ENCODE measurements around the gene NMS. TPM values are rescaled to one million over a fixed set of nuclear protein-coding genes. Genes with fewer than 3 reads are reported as not detected.
"Not testable (repeated sequence)": the region's sequence is repeated elsewhere in the genome, so short reads cannot be mapped to it uniquely, and the experiment has no call there.

NMS gene, protein sequence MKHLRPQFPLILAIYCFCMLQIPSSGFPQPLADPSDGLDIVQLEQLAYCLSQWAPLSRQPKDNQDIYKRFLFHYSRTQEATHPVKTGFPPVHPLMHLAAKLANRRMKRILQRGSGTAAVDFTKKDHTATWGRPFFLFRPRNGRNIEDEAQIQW
- polyA plus RNA-seq (2013, experiment 1 of 2; ENCODE audit: insufficient read length) = not detected
- not detected for polyA plus RNA-seq (2013, experiment 2 of 2; ENCODE audit: insufficient read length)

DNA sequence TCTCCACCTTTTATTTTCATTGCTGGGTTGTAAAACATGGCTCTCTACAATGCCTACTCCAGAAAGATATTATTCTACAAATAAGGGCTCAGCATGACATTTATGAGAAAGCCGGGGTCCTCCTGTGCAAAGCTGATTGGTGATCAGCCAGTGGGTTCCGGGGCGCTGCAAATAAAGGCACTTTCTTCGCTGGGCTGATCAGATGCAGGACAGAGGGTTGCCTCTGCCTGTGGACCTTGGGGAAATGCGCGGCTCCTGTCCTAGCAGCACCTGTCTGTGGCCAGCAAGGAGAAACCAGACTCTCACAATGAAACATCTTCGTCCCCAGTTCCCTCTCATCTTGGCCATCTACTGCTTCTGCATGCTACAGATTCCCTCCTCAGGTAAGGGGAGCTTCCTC is at the start of gene NMS:
TSS of gene NMS (plus strand) at position 301 of the 400 bp plus-strand sequence. CDS start at position 308, 7 bp downstream.
- no peak for DNase-seq

DNA sequence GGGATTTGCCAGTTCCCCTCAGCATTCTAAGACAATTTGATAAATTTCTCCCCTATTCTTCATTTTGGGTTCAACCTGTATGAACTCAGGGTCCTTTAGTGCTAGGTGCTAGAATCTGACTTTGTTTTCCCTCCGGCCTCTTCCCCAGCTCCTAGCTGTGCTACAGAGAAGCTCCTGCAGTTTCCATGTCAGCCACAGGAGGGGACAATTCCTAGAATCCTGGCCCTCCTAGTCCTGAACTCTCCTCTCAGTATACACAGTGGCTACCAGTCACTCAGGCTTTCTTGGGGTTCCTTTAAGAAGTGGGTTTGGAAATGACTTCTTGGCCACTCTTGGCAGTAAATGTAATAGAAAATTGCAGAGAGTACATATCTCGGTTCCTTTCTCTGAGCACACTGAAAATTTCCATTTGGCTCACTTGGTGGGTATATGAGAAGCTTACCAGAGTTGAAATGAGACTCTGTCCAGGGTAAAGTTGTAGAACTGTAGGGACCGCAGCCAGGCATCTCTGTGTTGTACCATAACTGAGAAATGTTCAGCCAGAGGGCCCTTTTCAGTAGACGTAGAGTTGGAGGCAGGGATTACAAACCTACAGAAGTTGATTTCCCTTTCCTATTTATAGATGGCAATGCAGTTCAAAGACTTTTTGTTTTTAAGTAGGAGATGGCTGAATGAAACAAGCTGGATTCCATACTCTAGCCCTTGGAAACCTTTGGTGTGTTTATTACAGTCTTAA is 47.8 kb upstream of the NMS start:
- peak; percentile 24 for DNase-seq

DNA sequence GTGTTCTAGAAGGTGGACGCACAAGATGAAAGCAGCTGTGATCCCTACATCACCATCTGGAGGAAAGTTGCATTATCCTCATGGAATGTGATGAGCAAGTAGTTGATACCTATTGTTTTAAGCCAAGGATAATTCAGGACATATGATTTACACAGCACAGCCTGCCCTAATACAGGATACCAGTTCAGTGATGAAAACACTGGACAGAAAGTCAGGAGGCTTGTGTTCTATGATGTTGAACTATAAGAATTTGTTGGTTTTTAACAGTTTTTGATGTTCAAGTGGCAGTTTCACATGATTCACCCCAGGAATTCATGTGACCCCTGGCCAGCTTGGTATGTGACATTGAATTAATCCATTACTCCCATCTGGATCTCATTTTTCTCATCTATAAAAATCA is 46.7 kb upstream of the NMS start:
- peak; percentile 40 for DNase-seq

DNA sequence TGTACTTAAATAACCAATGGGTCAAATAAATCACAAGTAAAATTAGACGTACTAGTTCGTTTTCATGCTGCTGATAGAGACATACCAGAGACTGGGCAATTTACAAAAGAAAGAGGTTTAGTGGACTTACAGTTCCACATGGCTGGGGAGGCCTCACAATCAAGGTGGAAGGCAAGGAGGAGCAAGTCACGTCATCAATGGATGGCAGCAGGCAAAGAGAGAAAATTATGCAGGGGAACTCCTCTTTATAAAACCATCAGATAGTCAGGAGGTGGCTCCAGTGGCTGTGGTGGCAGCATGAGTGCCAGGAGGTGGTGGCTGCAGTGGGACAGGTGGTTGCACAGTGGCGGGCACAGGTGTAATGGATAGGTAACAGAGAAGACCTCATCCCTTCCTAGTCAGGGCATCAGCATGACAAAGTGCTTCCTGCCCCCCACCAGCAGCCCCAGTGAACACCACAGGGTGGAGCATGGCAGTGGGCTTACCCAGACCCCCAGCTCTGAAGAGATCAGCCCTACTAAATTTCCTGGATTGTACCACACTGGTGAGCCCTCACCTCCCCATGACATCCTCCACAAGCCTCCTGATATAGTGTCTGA is 45.9 kb upstream of the NMS start:
- no peak for DNase-seq

DNA sequence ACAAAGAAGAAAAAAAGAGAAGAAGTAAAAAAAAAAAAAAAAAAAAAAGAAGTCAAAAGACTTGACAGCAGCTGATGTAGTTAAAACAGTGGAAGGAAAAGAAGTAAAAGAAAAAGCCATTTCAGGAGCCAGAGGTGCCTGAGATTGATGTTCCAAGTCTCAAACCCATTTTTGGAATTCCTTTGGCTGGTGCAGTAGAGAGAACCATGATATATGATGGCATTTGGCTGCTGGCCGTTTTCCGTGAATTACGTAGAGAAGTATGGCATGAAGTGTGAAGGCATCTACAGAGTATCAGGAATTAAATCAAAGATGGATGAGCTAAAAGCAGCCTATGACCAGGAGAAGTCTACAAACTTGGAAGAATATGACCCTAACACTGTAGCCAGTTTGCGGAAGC is 45.2 kb upstream of the NMS start:
- DNase-seq = no peak

DNA sequence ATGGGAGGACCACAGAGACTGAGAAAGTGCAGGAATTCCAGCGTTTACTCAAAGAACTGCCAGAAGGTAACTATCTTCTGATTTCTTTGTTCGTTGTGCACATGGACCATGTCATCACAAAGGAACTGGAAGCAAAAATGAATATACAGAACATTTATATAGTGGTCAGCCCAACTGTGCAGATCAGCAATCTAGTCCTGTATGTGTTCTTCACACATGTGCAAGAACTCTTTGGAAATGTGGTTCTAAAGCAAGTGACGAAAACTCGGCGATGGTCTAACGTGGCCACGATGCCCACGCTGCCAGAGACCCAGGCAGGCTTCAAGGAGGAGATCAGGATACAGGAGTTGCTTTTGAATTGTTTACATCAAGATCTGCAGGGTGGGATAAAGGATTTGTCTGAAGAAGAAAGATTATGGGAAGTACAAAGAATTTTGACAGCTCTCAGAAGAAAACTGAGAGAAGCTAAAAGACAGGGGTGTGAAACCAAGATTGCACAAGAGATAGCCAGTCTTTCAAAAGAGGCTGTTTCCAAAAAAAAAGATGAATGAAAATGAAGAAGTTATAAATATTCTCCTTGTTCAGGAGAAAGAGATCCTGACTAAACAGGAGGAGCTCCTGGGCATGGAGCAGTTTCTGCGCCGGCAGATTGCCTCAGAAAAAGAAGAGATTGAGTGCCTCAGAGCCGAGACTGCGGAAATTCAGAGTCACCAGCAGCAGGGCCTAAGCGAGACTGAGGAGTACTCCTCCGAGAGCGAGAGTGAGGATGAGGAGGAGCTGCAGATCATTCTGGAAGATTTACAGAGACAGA is 44.5 kb upstream of the NMS start:
- DNase-seq = no peak

DNA sequence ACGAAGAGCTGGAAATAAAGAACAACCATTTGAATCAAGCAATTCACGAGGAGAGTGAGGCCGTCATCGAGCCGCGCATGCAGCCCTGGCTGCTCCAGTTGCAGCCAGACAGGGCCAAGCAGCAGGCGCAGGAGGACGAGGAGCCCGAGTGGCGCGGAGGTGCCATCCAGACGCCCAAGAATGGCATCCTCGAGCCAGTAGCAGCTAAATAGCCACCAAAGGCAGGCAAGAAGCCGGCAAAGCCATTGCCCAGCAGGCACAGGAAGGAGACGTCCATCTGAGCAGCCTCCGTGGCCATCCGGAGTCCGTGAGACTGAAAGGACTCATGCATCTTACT is 43.9 kb upstream of the NMS start:
- DNase-seq = no peak

DNA sequence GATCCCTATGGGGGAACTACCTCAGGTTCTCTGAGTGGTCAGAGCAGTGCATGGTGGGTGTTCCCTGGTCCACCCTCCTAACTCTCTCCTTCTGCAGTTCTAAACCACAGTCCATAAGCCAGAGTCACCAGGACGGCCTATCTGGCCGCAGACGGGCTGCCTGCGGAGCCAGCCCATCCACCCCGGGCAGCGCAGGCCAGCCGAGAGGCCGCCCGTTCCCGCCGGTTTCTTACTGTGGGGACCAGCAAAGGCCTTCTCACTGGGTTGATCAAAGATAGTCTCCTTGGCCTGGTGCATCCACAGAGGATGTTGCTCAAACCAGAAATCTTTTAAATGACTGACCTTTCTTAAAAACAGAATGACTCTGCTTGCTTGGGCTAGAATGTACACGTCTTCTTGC is 43.2 kb upstream of the NMS start:
- no peak for DNase-seq

DNA sequence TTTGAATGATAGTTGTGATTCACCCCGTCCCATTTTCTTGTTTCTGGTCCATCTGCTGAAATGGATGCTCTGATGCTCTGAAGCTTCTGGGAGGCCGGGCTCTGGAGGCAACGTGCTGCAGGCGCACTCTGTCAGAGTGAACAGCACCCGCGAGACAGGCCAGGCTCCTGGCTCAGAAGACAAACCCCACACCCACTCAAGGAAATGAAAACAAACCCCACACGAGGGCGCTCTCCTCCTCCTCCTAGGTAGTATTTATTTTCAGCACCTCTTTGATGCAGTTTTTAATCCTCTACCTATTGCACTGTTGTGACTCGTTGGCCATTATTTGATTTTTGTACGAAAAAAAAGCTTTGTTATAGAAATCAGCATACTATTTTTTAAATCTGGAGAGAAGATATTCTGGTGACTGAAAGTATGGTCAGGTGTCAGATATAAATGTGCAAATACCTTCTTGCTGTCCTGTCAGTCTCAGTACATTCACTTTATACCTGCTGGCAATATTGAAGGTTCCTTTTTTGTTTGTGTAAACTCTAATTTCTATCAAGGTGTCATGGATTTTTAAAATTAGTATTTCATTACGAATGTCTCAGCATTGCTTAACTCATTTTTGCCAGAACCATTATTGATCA is 42.5 kb upstream of the NMS start:
- peak; percentile 14 for DNase-seq

DNA sequence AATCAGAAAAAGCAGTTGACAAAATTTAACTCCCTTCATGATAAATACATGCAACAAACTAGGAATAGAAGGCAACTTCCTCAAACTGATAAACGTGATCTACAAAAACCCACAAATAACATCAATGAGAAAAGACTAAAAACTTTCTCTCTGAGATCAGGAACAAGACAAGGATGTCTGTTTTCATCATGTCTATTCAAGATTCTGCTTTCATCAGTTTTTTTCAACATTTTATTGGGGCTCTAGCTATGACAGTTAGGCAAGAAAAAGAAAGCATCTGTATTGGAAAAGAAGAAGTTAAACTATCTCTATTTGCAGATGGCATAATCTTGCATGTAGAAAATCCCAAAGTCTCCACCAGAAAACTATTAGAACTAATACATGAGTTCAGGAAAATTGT is 40.6 kb upstream of the NMS start:
- DNase-seq = no peak

DNA sequence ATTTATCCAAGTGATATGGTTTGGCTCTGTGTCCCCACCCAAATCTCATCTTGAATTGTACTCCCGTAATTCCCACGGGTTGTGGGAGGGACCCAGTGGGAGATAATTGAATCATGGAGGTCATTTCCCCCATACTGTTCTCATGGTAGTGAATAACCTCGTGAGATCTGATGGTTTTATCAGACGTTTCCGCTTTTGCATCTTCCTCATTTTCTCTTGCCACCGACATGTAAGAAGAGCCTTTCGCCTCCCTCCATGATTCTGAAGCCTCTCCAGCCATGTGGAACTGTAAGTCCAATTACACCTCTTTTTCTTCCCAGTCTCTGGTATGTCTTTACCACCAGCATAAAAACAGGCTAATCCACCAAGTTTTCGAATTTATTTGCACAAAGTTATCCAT is 32.5 kb upstream of the NMS start:
- DNase-seq = no peak

DNA sequence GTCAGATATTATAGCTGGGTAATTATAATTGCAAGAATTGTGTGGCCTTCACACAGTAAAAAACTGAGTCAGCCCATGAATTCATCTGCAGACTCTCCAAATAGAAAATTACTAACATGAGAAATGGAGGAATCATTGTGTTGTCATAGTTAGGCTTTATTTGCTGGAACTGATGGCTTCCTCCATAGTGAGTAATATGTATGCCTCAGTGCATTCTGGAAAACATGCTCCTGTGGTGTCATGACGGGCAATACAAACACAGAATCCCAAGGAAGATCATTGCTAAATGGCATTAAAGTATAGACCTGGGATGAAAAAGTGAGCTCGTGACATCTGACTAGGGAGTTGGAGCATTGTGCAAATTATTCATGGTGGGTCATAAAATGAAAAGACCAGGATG is 23.6 kb upstream of the NMS start:
- no peak for DNase-seq

DNA sequence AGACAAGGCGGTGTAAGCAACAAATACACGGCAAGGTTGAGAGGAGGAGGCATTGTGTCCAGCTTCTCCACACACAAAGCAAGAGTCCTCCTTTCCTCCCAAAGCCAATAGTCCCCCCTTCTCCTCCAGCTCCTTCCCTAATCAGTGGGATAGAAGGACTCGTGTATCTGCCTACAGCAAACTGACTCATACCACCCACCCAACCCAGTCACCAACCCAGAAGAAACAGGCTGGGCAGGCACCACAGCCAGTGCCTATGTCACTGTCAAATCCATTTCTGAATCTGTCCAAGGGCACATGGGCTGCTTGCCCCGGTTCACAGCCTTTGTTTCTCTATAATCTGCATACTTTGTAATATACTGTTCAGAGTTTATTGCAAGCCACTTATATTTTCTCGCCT is 19.2 kb upstream of the NMS start:
- no peak for DNase-seq

DNA sequence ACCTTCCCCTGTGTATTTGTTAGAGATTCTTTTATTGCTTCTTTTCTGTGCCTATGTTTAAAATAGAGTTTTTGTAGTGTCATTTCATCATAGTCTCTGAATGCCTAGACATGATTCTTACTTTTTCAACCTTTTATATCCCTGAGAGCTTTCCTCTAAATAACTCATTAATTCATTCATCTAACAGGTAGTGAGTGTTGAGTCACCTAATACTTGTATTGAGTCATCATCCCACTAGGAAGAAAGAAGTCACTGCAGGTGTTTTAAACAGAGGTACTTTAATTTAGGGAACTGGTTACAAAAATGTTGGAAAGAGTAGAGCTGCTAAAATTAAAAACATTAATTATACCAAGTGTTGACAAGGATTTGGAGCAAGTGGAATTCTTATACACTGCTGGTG is 18.5 kb upstream of the NMS start:
- no peak for DNase-seq

DNA sequence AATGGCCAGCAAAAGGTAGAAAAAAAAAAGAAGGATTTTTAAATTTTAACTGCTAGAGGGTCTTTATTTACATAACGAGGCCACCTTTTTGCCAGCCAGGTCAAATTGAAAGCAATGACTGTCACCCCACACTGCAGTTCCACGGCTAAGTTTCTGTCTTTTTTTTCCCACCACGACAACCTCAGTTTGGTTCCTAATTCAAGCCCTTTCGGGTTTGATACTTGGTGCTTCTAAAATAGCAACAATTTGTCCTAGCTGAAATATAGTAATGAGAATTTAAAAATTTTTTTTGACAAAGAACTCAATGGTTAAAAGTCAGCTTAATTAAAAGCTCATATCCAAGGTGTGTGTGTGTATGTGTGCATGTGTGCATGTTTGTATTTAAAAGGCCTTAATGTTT is 16.4 kb upstream of the NMS start:
- no peak for DNase-seq

DNA sequence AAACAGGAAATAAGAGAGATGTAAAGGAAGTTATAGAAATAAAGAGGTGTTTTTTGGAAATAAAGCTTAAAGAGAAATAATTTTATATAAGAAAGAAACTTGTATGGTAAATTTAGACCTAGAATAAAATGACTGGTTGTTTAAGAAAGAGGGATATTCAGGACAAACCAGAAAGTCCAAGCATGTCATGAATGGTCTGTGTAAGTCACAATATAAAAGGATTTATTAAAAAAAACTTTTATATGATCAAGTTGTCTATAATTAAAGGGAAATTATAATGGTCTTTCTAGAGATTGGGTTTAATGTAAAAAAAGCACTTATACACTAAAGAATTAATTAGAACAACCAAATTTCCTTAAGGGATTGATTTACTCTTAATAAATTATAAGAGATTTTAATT is 13.9 kb upstream of the NMS start:
- DNase-seq = not testable (repeated sequence)

DNA sequence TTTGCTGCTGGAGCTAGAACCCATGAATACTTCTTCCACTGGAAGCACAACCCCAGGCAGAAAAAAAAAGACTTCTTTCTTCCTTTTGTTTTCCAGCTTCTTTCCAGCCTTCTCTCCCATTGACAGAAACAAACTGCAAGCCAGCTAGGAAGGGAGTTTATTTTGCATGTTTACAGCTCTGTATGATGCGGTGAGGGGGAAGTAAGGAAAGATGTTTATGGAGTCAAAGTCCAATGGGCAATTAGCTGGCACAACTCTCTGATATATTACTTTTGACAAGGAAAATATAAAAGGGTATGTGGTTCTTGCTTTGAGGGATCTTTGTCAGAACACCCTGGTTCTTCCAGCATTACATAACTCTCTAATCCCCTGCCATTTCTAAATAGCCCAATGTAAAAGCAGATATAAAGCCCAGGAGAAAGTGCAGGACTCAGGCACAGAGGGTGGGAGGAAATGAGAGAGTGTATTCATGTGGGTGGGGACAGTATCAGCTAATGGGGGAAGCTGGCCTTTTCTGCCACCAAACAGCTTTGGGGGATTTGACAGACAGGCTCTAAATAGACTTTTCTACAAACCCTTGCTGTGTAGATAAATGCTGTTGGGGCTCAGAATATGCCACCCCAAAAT is 9.3 kb upstream of the NMS start:
- DNase-seq = no peak

DNA sequence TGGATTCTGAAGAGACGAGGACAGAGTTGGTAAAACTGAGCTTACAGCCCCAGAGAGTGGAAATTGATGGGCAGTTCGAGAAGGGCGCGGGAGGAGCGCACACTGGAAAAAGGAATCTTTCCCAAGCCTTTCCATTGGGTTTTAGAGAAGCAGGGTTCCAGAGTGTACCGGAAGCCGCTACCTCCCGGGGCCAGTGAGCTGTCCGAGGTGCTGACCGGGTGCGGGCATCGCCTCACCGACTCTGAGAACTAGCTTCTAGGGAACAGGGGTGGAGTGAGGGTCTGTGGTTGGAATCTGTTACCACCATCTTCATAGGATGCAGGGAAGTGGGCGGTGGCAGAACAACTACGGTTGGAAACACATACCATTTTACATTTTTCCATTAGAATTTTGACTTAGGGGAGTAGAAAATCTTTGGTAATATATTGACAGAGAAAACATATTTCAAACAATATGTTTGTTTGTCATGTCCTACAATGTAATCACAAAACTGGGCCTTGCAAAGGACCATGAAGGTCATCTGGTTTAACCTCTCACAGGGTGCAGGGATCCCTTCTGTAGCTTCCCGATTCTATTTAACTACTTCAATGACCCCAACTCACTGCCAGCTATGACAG is 724 bp downstream of the NMS start:
- DNase-seq = peak; percentile 32

DNA sequence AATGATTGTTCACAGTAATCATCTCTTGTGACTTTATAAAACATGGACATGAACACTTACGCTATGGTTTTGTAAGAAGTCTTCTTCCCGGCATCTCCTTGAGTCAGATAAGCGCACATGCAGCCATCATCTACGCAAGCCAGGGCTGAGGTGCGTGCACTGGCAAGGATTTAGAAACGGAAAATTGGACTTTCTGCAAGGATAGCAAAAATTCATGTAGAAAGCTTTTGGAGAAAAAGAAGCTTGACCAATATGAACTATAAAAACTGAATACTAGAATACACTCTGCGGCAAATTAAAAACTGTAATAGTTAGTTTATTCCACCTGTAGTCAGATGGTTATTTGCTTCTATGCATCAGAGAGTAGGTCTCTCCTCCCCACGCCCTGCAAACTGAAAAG is 6.3 kb downstream of the NMS start:
- no peak for DNase-seq

DNA sequence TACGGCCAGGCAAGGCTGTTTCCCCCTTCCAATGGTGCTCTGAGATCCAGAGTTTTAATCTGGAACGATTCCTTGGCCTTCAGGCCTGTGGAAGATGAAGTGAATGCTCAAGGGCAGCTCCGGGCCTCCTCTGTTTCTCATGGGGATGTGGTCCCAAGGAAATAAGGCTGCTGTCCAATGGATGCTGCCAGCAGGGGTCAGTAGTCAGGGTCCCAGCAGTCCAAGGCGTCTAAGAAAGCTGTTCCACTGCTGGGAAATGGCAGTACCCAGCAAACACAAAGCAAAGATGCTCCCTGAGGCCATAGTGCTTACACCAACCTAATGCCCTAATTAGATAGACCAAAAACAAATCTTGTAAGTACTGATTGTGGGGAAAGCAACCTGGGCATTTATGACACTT is 12.5 kb downstream of the NMS start:
- no peak for DNase-seq

DNA sequence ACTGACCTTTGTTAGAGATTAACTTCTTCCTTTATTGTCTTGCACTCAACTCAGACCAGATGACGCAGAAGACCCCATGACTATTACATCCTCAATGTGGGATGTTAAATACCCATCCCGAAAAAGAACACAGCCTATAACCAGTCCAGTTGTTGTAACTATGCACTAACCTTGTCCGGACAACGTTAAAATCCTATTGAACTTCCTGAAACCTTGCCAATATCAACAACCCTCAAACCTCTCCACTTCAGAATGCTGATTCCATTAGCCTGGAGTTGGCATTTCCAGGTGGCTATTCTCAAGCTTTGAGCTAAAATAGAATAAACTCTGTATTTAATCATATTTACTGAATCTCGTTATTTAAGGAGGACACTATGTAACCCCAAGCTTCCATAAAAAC is 13.6 kb downstream of the NMS start:
- DNase-seq = no peak

DNA sequence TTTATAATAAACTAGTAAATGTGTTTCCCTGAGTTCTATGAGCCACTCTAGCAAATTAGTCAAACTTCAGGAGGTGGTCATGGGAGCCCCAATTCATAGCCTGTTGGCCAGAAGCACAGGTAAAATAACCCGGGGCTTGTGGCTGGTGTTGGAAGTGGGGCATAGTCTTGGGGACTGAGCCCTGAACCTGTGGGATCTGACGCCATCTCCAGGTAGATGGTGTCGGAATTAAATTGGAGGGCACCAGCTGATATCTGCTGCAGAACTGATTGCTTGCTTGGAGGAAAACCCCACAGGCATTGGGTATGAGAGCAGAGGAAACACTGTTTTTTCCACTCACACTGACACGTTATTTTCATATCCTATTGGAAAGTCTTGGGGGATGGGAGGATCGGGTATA is 14.1 kb downstream of the NMS start:
- DNase-seq = no peak

All from fibroblast of skin of scalp (primary cell).